GM19238 (cell line): ENCODE data around the gene TMEM140.
A peak's percentile ranks its signal among the peaks of the same experiment; 100 is the strongest.
"Not testable (repeated sequence)": the region's sequence is repeated elsewhere in the genome, so short reads cannot be mapped to it uniquely, and the experiment has no call there.

Experiments used
- DNase-seq: peaks from one replicate; pipeline ENCODE4 v3.0.0; 2011; ENCODE audit warnings: low spot score; ENCODE audit not compliant: insufficient read length

TMEM140 gene

DNA sequence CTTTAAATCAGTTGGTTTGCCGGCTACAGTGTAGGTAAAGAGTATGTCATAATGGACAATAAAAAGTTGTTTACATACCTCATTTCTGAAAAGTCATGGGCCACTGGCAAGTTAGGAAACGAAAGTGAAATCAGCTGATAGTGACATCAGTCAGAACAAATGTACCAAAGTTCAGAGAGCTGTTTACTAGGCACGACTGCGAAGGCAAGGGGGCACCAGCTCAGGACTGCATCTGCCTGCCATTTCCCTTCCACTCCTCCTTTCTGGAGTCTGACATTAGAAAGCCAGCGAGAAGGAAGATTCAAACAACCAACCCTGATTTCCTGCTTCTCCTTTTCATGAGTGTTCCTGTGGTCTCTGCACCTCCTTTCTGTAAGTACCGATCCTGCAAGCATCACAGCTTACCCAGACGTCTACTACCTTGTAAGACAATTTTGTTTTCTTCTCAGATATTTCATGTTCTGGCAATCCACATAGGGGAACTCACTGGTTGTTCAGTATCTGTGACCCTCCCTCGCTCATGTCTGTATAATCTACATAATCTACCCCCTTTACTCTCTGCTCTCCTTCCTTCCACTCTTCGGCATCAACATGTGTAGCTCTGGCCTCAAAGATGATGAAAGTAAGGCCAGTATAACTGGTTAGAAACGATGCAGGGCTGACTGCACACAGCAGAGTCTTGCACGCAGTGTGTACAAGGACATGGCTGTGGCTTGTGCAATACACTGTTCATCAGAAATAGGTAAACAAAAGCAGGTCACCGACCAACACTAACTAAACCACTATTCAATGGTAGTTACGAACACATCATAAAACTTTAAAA is at the start of gene TMEM140:
Gene TMEM140, plus strand, starts transcription at position 174 of the 823 bp plus-strand sequence. CDS start 16,370 bp downstream, outside the sequence.
- DNase-seq: no peak

DNA sequence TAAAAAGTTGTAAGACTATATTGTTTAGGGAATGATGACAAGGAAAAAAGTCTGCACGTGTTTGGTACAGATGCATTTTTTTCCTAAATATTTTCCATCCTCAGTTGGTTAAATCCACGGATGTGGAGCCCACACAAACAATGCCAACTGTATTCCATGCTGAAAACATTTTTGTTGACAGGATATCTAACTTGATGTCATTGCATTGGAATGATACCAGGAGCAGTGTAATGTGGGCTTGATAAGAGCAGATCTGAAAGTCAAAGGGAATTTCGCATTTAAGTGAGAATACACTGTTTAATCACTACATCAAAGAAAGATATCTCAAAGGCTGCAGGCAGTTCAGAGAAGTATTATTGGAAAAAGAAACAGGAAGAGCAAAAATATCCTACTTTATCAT is 49.5 kb upstream of the TMEM140 start:
- no peak for DNase-seq

DNA sequence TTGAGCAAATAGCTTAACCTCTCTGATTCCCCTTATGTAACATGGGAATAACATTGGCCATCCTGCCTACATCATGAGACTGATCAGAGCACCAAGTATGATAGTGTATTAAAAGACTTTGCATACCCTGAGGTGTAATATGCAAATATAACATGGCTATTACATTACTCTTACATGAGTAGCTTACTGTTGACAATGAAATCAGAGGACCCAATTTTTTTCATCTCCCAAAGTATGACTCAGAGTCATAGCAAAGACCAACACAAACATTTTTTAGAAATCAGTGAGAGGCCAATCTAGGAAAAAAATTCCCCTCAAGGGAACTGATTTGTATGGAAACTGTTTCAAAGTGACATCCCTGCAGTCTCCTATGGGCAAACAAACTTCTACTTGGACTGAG is 47.0 kb upstream of the TMEM140 start:
- no peak for DNase-seq

DNA sequence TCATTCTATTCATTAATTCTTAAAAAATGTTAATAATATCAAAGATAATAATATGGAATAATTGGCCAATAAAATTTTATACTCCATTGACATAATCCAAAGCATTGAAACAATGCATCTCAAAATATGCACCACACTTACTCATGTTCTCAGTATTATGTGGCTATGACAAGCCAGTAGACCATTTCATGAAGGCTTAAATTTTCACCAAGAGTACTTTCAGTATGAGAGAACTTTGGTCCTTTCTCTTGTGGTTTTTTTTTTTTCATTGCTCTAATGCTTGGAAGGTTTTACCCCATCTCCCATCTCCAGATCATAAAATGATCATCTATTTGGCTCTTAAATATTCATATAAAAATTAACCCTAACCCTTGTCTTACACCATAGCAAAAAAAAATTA is 45.5 kb upstream of the TMEM140 start:
- peak; percentile 2 for DNase-seq

DNA sequence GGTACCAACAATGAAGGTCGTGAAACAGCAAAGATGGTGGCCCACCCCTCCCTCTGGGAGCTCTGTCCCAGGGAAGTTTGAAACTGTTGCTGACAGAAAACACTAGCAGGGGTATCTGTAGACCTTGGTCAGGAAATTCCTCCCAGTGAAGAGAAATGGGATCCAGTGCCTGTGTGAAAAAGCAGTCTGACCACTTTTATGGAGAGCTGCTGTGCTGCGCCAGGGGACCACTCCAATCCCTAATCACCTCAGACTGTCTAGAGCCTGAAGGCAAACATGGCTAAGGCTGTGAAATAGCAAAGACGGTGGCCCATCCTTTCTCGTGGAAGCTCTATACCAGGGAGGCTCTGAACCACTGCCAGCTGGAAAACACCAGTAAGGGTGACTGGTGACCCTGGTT is 38.3 kb upstream of the TMEM140 start:
- DNase-seq: no peak

DNA sequence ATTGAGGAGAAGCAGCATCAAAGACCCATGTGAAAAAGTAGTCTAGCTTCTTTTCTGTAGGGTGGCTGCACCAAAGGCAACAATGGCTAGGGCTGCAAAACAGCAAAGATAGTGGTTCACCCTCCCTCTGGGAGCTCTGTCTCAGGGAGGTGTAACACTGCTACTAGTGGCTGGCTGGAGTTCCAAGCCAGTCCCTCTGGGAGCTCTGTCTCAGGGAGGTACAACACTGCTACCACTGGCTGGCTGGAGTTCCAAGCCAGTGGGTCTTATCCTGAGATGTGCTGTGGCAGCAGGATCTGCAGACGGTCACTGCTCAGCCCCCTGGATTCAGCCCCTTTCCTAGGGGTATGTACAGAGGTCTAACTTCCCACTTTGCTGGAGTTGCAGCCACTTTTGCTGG is 37.9 kb upstream of the TMEM140 start:
- no peak for DNase-seq

DNA sequence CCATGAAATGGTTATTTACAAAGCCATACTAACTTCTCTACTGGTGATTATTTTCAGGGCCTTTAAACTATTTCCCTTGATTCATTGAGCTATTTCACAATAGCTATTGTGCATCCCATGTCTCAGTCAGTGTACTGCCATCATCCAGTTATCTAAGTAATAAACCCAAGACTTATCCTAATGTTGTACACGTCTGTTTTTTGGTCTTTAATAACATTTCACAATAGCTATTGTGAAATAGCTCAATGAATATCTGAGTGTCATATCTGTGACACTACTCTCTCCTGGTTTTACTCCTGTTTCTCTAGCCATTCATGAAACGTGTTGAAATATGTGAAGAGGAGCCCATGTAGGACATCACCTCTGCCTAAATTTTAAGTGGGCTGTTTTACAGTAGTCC is 36.5 kb upstream of the TMEM140 start:
- DNase-seq: no peak

DNA sequence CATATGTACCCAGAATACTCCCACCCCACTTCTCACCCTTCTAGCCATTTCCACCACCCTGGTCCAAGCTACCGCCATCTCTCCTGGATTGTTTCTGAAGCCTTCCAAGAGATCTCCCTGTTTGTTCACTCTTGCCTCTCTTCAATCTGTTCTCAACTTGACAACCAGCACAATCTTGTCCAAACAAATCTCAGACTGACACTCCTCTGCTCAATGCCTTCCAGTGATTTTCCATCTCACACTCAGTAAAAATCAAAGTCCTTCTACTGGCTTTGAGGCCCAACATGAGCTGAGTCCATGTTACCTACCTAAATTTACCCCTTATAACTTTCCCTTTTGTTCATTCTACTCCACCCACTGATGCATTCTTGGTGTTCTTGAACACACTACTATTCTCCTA is 33.2 kb upstream of the TMEM140 start:
- no peak for DNase-seq

GRCh38 chr7:135117096-135117495 is 30.8 kb upstream of the TMEM140 start:
- no peak for DNase-seq

DNA sequence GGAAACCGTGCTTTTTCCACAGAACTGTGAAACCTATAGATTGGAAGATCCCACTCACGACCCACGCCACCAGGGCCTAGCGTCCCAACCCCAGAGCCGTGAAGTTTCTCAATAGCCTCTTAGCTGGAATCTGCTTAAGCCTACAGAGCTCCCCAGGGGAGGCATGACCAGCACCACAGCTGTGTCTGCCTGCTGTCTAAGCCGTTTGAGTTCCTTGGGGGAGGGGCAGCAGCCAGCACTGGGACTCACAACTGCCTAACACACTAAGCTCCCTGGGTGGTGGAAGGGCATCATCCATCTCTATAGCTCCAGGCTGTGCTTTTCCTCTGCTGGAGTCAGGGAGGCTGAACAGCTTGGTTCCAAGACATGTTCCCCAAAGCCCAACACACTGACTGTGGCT is 26.0 kb upstream of the TMEM140 start:
- no peak for DNase-seq

- DNase-seq: not testable (repeated sequence)
Observed at GRCh38 chr7:135124631-135125030, 23.2 kb upstream of the TMEM140 start.

GRCh38 chr7:135128931-135129330 is 18.9 kb upstream of the TMEM140 start:
- DNase-seq: no peak

DNA sequence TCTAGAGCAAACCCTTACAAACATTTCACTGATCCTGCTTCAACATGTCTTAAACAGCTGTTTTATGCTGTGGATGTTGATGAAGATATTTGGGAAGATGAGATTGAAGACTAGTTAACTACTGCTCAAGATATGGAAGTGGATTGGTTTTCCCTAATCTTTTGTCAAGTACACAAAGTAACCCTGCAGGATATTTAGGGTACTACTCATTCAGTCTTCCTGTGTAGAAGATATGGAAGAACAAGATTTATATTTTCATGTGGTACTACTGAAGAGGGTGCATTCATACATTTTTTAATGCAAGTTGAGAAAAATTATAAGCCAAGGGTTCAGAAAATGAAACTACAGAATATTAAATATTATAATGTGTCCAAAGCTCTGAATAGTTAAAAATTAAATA is 18.3 kb upstream of the TMEM140 start:
- DNase-seq: no peak

DNA sequence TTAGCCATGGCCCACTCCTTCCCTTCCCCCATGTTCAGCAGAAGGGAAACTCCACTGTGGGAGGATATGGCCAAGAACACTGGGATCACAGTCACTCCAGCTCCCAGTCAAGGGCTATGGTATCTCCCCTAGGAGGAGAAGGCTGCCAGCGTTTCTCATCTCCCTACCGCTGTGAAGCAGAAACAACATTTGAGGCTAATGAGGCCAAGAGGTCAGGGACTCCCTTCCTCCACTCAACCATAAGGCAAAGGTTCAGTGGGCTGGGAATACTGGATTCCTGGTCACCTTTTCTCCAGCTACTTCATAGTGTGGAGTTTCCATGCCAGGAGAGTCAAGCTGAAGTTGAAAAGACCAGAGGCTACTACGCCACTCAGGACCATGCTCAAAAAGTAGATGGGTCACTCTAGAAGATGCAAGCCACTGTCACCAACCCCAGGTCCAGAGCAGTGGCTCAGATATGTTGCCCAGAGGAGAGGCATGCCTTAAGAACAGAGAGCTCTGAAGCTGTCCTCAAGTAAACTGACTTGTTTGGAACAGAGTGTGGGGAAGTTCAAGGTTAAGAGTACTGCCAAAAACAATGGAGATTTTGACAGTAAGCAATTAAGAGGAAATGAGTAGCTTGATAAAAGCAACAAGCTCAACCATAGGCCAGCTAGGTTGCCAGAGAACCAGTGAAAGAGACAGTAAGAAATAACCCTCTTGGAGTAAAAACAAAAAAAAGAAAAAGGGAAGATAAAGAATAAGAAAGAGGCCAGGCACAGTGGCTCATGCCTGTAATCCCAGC is 3.8 kb upstream of the TMEM140 start:
- DNase-seq: no peak

- DNase-seq: no peak
Observed at GRCh38 chr7:135147341-135147898, 452 bp upstream of the TMEM140 start.

DNA sequence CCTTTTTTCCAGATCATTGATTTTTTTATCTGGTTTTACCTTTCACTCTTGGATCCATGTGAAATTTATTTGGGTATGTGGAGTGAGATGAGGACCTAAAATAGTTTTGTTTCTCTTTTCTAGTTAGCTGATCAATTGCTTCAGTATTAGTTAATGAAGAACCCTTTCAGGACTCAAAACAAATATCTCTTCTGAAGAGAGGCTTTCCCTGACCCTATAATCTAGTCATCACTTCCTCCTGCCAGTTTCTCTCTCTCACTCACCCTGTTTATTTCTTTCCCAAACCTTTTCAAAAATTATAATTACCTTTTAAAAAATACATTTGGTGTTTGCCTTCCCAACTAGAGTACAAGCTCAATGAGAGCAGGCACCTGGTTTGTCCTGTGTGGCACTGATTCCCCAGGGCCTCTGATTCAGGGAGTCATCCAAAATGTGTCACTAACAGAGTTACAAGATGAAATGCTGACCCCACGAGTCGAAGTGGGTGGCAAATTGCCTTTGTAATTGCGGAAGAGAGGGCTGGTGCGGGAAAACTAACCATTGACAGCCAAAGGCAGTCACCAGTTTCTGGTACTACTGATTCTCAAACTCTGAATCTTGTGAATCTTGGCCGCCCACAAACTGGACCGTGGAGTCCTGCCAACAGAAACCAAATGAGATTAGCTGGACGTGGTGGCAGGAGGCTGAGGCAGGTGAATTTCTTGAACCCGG is 2.4 kb downstream of the TMEM140 start:
- no peak for DNase-seq

DNA sequence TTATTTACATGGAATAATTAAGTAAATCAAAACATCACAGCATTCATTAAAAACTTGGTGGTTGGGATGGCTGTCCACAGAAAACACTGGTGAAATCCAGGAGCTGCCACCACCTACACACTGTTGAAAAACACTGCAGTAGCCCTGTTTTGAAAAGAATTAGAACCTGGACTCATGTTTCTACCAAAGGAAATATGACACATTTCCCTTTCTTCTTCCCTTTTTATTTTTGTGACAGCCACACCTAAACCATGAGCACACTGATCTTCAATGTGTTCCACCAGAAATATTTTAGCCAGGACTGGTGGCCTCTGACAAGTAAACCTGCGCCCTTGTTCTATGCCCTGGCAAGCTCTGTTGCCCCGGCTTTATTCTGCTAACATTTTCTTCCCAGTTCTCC is 3.3 kb downstream of the TMEM140 start:
- no peak for DNase-seq

GRCh38 chr7:135151533-135151932 is 3.7 kb downstream of the TMEM140 start:
- no peak for DNase-seq

- no peak for DNase-seq
Observed at GRCh38 chr7:135152442-135152841, 4.6 kb downstream of the TMEM140 start.

- DNase-seq: no peak
Observed at GRCh38 chr7:135154734-135155133, 6.9 kb downstream of the TMEM140 start.

DNA sequence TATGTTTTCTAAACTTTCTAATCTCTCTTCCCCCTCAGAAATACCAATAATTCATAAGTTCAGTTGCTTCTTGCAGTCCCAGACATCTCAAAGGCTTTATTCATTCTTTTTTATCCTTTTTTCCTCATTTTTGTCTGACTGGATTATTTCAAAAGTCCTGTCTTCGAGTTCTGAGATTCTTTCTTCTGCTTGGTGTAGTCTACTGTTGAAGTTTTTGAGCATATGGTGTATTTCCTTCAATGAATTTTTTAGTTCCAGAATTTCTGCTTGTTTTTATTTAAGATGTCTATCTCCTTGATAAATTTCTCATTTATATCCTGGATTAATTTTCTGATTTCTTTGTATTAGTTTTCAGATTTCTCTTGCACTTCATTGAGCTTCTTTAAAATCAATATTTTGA is 8.4 kb downstream of the TMEM140 start:
- DNase-seq: no peak
